Activated CD4-positive, alpha-beta T cell treated with anti-CD3 and anti-CD28 coated beads for 48 hours (primary cell): ENCODE data around the gene INF2.

ENCODE experiments used
- DNase-seq: peaks from one replicate; pipeline ENCODE4 v3.0.0-alpha.2; 2020

INF2 gene

GRCh38 chr14:104739546-104740516, 50.4 kb downstream of the INF2 start:
- no peak for DNase-seq

GRCh38 chr14:104741108-104741802, 51.8 kb downstream of the INF2 start:
- no peak for DNase-seq

GRCh38 chr14:104741803-104742251, 52.4 kb downstream of the INF2 start:
- no peak for DNase-seq

GRCh38 chr14:104742586-104743455, 53.4 kb downstream of the INF2 start:
- DNase-seq, result no peak

GRCh38 chr14:104743461-104744380, 54.3 kb downstream of the INF2 start:
- DNase-seq, result no peak

- no peak for DNase-seq
Observed at GRCh38 chr14:104744484-104744883, 55.1 kb downstream of the INF2 start.

- no peak for DNase-seq
Observed at GRCh38 chr14:104745431-104745830, 56.0 kb downstream of the INF2 start.

GRCh38 chr14:104746071-104746545, 56.7 kb downstream of the INF2 start:
- peak; percentile 32 for DNase-seq

- no peak for DNase-seq
Observed at GRCh38 chr14:104746934-104747481, 57.6 kb downstream of the INF2 start.

DNA sequence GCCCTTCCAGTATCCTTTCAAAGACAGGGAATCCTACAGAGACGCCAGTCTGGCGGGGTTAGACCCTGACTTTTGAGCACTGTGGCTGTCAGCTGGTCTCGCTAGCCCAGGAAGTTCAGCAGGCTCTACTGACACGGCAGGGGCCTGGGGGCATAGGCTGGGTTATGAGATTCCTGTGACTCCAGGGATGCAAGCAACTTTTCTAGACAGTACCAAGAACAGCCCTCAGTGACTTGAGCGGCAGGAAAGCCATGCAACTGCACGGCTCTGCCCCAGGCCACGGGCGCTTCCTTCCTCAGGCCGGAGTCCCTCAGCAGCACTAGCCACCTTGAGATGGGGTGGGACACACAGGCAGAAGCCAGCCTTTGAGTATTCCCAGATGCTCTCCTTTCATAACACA, 58.5 kb downstream of the INF2 start:
- no peak for DNase-seq

GRCh38 chr14:104749111-104749649, 59.8 kb downstream of the INF2 start:
- no peak for DNase-seq

GRCh38 chr14:104750056-104750752, 60.8 kb downstream of the INF2 start:
- DNase-seq, result no peak

- DNase-seq, result peak; percentile 60
Observed at GRCh38 chr14:104750753-104751057, 61.3 kb downstream of the INF2 start.

DNA sequence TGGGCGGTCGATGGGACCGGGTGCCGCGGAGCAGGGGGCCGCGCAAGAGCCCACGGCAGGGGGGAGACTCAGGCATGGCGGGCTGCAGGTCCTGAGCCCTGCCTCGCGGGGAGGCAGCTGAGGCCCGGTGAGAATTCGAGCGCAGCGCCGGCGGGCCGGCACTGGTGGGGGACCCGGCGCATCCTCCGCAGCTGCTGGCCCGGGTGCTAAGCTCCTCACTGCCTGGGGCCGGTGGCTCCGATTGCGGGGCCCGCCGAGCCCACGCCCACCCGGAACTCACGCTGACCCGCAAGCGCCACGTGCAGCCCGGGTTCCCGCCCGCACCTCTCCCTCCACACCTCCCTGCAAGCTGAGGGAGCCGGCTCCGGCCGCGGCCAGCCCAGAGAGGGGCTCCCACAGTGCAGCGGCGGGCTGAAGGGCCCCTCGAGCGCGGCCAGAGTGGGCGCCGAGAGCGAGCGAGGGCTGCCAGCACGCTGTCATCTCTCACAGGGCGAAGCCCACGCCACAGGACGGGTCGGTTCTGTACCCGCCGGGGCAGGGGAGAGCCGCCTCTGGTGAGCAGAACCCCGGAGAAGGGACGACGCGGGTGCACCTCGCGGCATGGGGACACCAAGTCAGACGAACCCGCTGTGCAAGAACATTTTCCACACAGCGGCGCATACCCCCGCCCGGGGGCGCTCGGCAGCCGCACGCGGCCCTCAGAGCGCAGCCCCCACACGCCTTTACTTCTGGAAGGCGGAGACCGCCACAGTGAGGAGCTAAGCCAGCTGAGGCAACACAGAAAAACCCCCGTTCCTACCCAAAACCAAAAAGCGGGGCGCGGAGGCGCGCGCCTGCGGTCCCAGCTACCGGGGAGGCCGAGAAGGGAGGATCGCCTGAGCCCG, 62.4 kb downstream of the INF2 start:
- DNase-seq, result no peak

- DNase-seq, result no peak
Observed at GRCh38 chr14:104752423-104752734, 63.0 kb downstream of the INF2 start.

- peak; percentile 100 for DNase-seq
Observed at GRCh38 chr14:104752735-104753527, 63.5 kb downstream of the INF2 start, which contains the start of gene SIVA1. Gene SIVA1 (plus strand): TSS chr14:104753147. CDS start chr14:104753202, 55 bp downstream.

- DNase-seq, result peak; percentile 22
Observed at GRCh38 chr14:104753528-104754212, 64.3 kb downstream of the INF2 start.
